GM12878 (cell line): ENCODE results near the gene CRMP1.

Experiments used
- ASH2L ChIP-seq: fragments of 300-600, 200-600 bp; sonication (generic); IDR thresholded peaks from 2 replicates; pipeline ENCODE4 v1.6.1; 2017; ENCODE audit warnings: low read depth, mild to moderate bottlenecking, borderline replicate concordance
- EZH2 ChIP-seq: IDR thresholded peaks from 2 replicates; pipeline ENCODE4 v1.6.1; 2012; ENCODE audit warnings: low read depth, mild to moderate bottlenecking, control low read depth, inconsistent platforms, low read length, borderline replicate concordance; ENCODE audit not compliant: control insufficient read depth
- NFIC ChIP-seq: IDR thresholded peaks from 2 replicates; pipeline ENCODE4 v1.6.1; 2012; ENCODE audit warnings: low read depth, mild to moderate bottlenecking, inconsistent platforms, low read length, moderate library complexity
- SPI1 ChIP-seq: IDR thresholded peaks from 2 replicates; pipeline ENCODE4 v1.6.1; 2011; ENCODE audit warnings: low read depth, mild to moderate bottlenecking, low read length, moderate library complexity, borderline replicate concordance; ENCODE audit not compliant: insufficient read depth
- YY1 ChIP-seq: IDR thresholded peaks from 2 replicates; pipeline ENCODE4 v1.6.1; 2011; ENCODE audit warnings: low read depth, mild to moderate bottlenecking, low read length
- ZNF217 ChIP-seq: fragments of 450-650 bp; IDR thresholded peaks from 2 replicates; pipeline ENCODE4 v1.6.1; 2017; ENCODE audit warnings: antibody characterized with exemption, mild to moderate bottlenecking
- ZNF384 ChIP-seq: IDR thresholded peaks from 2 replicates; pipeline ENCODE4 v1.6.1; 2012; ENCODE audit warnings: low read depth, mild to moderate bottlenecking, low read length, improper control_type of control experiment, borderline replicate concordance
- TF ChIP-seq, protein P1 (sequence below): IDR thresholded peaks from 2 replicates; pipeline ENCODE4 v1.6.1; 2011; ENCODE audit warnings: low read depth, mild to moderate bottlenecking, low read length, moderate library complexity, borderline replicate concordance; ENCODE audit errors: extremely low read depth

DNA sequence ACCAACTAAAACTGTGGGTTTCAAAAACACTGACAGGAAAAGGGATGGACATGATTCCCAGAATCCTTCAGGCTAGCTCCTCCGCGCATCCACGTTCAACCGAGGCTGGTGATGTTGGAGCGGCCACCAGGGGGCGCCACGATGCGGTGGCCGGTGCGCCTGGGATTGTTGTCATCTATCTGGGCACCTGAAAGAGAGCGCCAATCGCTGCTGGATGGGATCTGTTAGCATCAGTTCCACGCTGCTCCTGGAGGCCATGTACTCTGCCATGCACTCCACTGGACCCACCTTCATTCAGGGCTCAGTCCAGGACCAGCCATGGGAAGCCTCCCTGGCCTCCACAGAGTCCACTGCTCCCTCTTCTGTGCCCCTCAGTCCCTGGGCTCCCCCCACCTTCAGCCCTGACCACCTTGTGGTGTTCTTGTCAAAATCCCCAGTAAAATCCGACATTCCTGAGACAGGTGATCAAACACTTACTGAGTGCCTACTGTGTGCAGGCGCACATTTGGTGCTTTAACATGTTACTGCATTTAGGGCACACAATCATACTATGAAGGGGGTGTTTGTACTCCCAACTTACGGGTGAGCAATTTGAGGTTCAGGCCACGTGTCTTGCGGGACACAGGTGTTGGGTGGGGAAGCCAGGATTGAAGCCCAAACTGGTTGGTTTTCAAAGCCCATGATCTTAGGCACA, 71.1 kb downstream of the CRMP1 start:
- TF ChIP-seq YY1 (no peak), ASH2L (no peak), ZNF384 (no peak), EZH2 (no peak), SPI1 (no peak), ZNF217 (no peak), NFIC (no peak)
- TF ChIP-seq, protein P1, sequence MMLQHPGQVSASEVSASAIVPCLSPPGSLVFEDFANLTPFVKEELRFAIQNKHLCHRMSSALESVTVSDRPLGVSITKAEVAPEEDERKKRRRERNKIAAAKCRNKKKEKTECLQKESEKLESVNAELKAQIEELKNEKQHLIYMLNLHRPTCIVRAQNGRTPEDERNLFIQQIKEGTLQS: no peak
